Measurements from ENCODE around the gene DNAJB9.

The DNAJB9 gene

GRCh38 chr7:108613949-108614381, 44.3 kb downstream of the DNAJB9 start:
- no peak for DNase-seq (ENCODE audit: low spot score)
- no peak for TF ChIP-seq CTCF (IDR thresholded peaks at IDR 0.05; ENCODE audit: borderline replicate concordance, control extremely low read depth, extremely low read depth, insufficient read depth, missing control alignments)
- in situ Hi-C loops (cut with MboI; ENCODE audit: low sequenced_read_pairs, unreplicated experiment) = no loop called here

- no peak for DNase-seq (ENCODE audit: low spot score)
- no peak for TF ChIP-seq CTCF (IDR thresholded peaks at IDR 0.05; ENCODE audit: borderline replicate concordance, control extremely low read depth, extremely low read depth, insufficient read depth, missing control alignments)
- in situ Hi-C loops (cut with MboI; ENCODE audit: low sequenced_read_pairs, unreplicated experiment) = no loop called here
Observed at GRCh38 chr7:108614896-108615295, 45.2 kb downstream of the DNAJB9 start.

GRCh38 chr7:108618056-108618455, 48.4 kb downstream of the DNAJB9 start:
- DNase-seq (ENCODE audit: low spot score) = no peak

GRCh38 chr7:108623220-108623619, 53.5 kb downstream of the DNAJB9 start:
- in situ Hi-C loops (cut with MboI; ENCODE audit: low sequenced_read_pairs, unreplicated experiment) = no loop called here
- no peak for TF ChIP-seq CTCF (IDR thresholded peaks at IDR 0.05; ENCODE audit: borderline replicate concordance, control extremely low read depth, extremely low read depth, insufficient read depth, missing control alignments)
- no peak for DNase-seq (ENCODE audit: low spot score)

More at GRCh38 chr7:108618056-108618455, 48.4 kb downstream of the DNAJB9 start:
- TF ChIP-seq CTCF (IDR thresholded peaks at IDR 0.05; ENCODE audit: borderline replicate concordance, control extremely low read depth, extremely low read depth, insufficient read depth, missing control alignments) = no peak
- in situ Hi-C loops (cut with MboI; ENCODE audit: low sequenced_read_pairs, unreplicated experiment) = no loop called here
